H1 (cell line): ENCODE measurements around the gene PA2G4.

Experiments used
- CTCF ChIP-seq, 3 experiments: IDR thresholded peaks; 1 replicate in 2 of 3; 2 replicates in 1 of 3; pipeline versions ENCODE4 v1.5.1 to v1.6.1; 2011; ENCODE audit warnings: low read length in 3 of 3, mild to moderate bottlenecking in 3 of 3, inconsistent platforms in 2 of 3, low read depth in 1 of 3, moderate library complexity in 1 of 3; ENCODE audit not compliant: insufficient read depth in 1 of 3; ENCODE audit errors: control extremely low read depth in 1 of 3
- EP300 ChIP-seq, 2 experiments: IDR thresholded peaks; 1 replicate in 1 of 2; 2 replicates in 1 of 2; pipeline ENCODE4 v1.6.1; 2011 to 2012; ENCODE audit warnings: low read depth in 2 of 2, low read length in 2 of 2, mild to moderate bottlenecking in 2 of 2, borderline replicate concordance in 1 of 2, inconsistent platforms in 1 of 2, moderate library complexity in 1 of 2
- NANOG ChIP-seq: IDR thresholded peaks from 2 replicates; pipeline ENCODE4 v1.6.1; 2011; ENCODE audit warnings: low read length, low read depth, mild to moderate bottlenecking, inconsistent platforms; ENCODE audit not compliant: insufficient read depth, poor library complexity, severe bottlenecking
- POLR2A ChIP-seq, 2 experiments: IDR thresholded peaks; 1 replicate in 1 of 2; 2 replicates in 1 of 2; pipeline ENCODE4 v1.6.1; 2011; ENCODE audit warnings: low read depth in 2 of 2, low read length in 2 of 2, mild to moderate bottlenecking in 2 of 2; ENCODE audit errors: control extremely low read depth in 1 of 2
- TAF1 ChIP-seq: IDR thresholded peaks from 2 replicates; pipeline ENCODE4 v1.6.1; 2011; ENCODE audit warnings: mild to moderate bottlenecking, low read depth, low read length

GRCh38 chr12:56104815-56105608, 653 bp downstream of the PA2G4 start:
- no peak for TF ChIP-seq POLR2A (IDR thresholded peaks at IDR 0.05; ENCODE audit: control extremely low read depth in 1 of 2, low read depth in 2 of 2, low read length in 2 of 2)
- no peak for TF ChIP-seq TAF1
- TF ChIP-seq CTCF (IDR thresholded peaks at IDR 0.05; ENCODE audit: control extremely low read depth in 1 of 3, insufficient read depth in 1 of 3, low read depth in 1 of 3, low read length in 3 of 3) = no peak
- TF ChIP-seq NANOG = no peak
- no peak for TF ChIP-seq EP300 (IDR thresholded peaks at IDR 0.05; ENCODE audit: borderline replicate concordance in 1 of 2, low read depth in 2 of 2, low read length in 2 of 2)
